ENCODE results near the gene IFT27.

Gene IFT27

GRCh38 chr22:36771356-36772063 is 4.4 kb downstream of the IFT27 start:
- no peak for TF ChIP-seq CTCF (conservative IDR thresholded peaks at IDR 0.05; ENCODE audit: low read depth, low read length)
- no peak for DNase-seq (ENCODE audit: low read depth)
- H3K4me3 ChIP-seq (ENCODE audit: low read length): no peak overlapping the region

- no peak overlapping the region for H3K4me3 ChIP-seq (ENCODE audit: low read length)
- DNase-seq (ENCODE audit: low read depth): no peak
- TF ChIP-seq CTCF (conservative IDR thresholded peaks at IDR 0.05; ENCODE audit: low read depth, low read length): no peak
These were observed 5.2 kb downstream of the IFT27 start for GRCh38 chr22:36770513-36771231.

GRCh38 chr22:36769541-36770512 is 6.1 kb downstream of the IFT27 start:
- DNase-seq (ENCODE audit: low read depth): no peak
- no peak overlapping the region for H3K4me3 ChIP-seq (ENCODE audit: low read length)

GRCh38 chr22:36768616-36769015 is 7.3 kb downstream of the IFT27 start:
- no peak for DNase-seq (ENCODE audit: low read depth)
- no peak overlapping the region for H3K4me3 ChIP-seq (ENCODE audit: low read length)
- TF ChIP-seq CTCF (conservative IDR thresholded peaks at IDR 0.05; ENCODE audit: low read depth, low read length): no peak

More at GRCh38 chr22:36769541-36770512, 6.1 kb downstream of the IFT27 start:
- no peak for TF ChIP-seq CTCF (conservative IDR thresholded peaks at IDR 0.05; ENCODE audit: low read depth, low read length)

GRCh38 chr22:36768141-36768540 is 7.8 kb downstream of the IFT27 start:
- TF ChIP-seq CTCF (conservative IDR thresholded peaks at IDR 0.05; ENCODE audit: low read depth, low read length): no peak
- H3K4me3 ChIP-seq (ENCODE audit: low read length): no peak overlapping the region
- DNase-seq (ENCODE audit: low read depth): no peak

- DNase-seq (ENCODE audit: low read depth): no peak
- no peak for TF ChIP-seq CTCF (conservative IDR thresholded peaks at IDR 0.05; ENCODE audit: low read depth, low read length)
- H3K4me3 ChIP-seq (ENCODE audit: low read length): no peak overlapping the region
These were observed 8.7 kb downstream of the IFT27 start for GRCh38 chr22:36767035-36767775.
